NCI-H2081 (cell line): Measurements from ENCODE around the gene PIGR.

ENCODE experiments used
- DNase-seq, 2 experiments: peaks; one replicate each; lab custom pipeline; 2025; lab: John Stamatoyannopoulos, UW

Gene PIGR

GRCh38 chr1:206909161-206909882, 36.9 kb downstream of the PIGR start:
- peak; percentile 71 to 86 for DNase-seq

- no peak for DNase-seq
Measured at GRCh38 chr1:206908038-206908437, 38.2 kb downstream of the PIGR start.

GRCh38 chr1:206907304-206907991, 38.8 kb downstream of the PIGR start:
- no peak for DNase-seq

- DNase-seq, result no peak
Measured at GRCh38 chr1:206905295-206906164, 40.7 kb downstream of the PIGR start.

- no peak for DNase-seq
Measured at GRCh38 chr1:206904423-206905142, 41.7 kb downstream of the PIGR start.

GRCh38 chr1:206903687-206904086, 42.6 kb downstream of the PIGR start:
- no peak for DNase-seq

- no peak for DNase-seq
Measured at GRCh38 chr1:206902702-206903101, 43.6 kb downstream of the PIGR start.

- DNase-seq, result no peak
Measured at GRCh38 chr1:206901944-206902343, 44.3 kb downstream of the PIGR start.

GRCh38 chr1:206900149-206900548, 46.1 kb downstream of the PIGR start:
- no peak for DNase-seq

GRCh38 chr1:206899717-206900116, 46.5 kb downstream of the PIGR start:
- no peak for DNase-seq

- DNase-seq, result no peak
Measured at GRCh38 chr1:206898915-206899431, 47.3 kb downstream of the PIGR start.

GRCh38 chr1:206898089-206898914, 48.0 kb downstream of the PIGR start:
- no peak for DNase-seq

- DNase-seq, result no peak
Measured at GRCh38 chr1:206897175-206897574, 49.1 kb downstream of the PIGR start, which contains the start of gene IL24. TSS of gene IL24 (plus strand) at chr1:206897443. CDS start at chr1:206897833, 390 bp downstream.

GRCh38 chr1:206896261-206896660, 50.0 kb downstream of the PIGR start:
- no peak for DNase-seq

GRCh38 chr1:206895837-206896242, 50.4 kb downstream of the PIGR start:
- DNase-seq, result peak; percentile 22 to 58

GRCh38 chr1:206895325-206895724, 50.9 kb downstream of the PIGR start:
- peak; percentile 48 to 70 for DNase-seq

GRCh38 chr1:206893380-206893779, 52.9 kb downstream of the PIGR start:
- DNase-seq, result no peak

GRCh38 chr1:206892351-206892984, 53.8 kb downstream of the PIGR start:
- DNase-seq, result no peak

GRCh38 chr1:206891412-206891811, 54.9 kb downstream of the PIGR start:
- no peak for DNase-seq
